Tibial artery (tissue), 4 donors: Measurements from ENCODE around the gene HNRNPUL1.
A peak's percentile ranks its signal among the peaks of the same experiment; 100 is the strongest.
"Not testable (repeated sequence)": the region's sequence is repeated elsewhere in the genome, so short reads cannot be mapped to it uniquely, and the experiment has no call there.

Experiments used
- DNase-seq, 2 donors: peaks; one replicate each; pipeline ENCODE4 v3.0.0-alpha.2; 2019
- H3K27ac ChIP-seq, 2 donors: fragments of 200-600 bp; sonication (generic) in 1 of 2; 1 replicate in 1 of 2; 2 replicates in 1 of 2; pipeline ENCODE4 v1.5.1; 2018 to 2019; ENCODE audit warnings: mild to moderate bottlenecking in 1 of 2
- H3K27me3 ChIP-seq, 2 donors: fragments of 200-600 bp; sonication (generic) in 1 of 2; one replicate each; pipeline versions ENCODE4 v1.5.1 to v1.6.0; 2016 to 2019
- H3K36me3 ChIP-seq, 3 donors: fragments of 200-600 bp; sonication (generic) in 2 of 3; one replicate each; pipeline ENCODE4 v1.5.1; 2016 to 2019; ENCODE audit warnings: mild to moderate bottlenecking in 2 of 3
- H3K4me1 ChIP-seq, 4 donors: fragments of 200-600 bp; sonication (generic) in 2 of 4; 1 replicate in 3 of 4; 2 replicates in 1 of 4; pipeline ENCODE4 v1.5.1; 2016 to 2019
- H3K4me3 ChIP-seq, 2 donors: fragments of 200-600 bp; sonication (generic) in 1 of 2; 1 replicate in 1 of 2; 2 replicates in 1 of 2; pipeline ENCODE4 v1.5.1; 2018 to 2019; ENCODE audit warnings: mild to moderate bottlenecking in 2 of 2
- H3K9me3 ChIP-seq, 3 donors: fragments of 200-600 bp; sonication (generic) in 1 of 3; one replicate each; pipeline ENCODE4 v1.5.1; 2016 to 2019
- CTCF ChIP-seq, 2 experiments: fragments of 200-600 bp in 1 of 2; fragments of 450-650 bp in 1 of 2; IDR thresholded peaks; one replicate each; pipeline ENCODE4 v1.5.1; 2017 to 2019; ENCODE audit warnings: antibody characterized with exemption in 2 of 2, mild to moderate bottlenecking in 1 of 2, moderate library complexity in 1 of 2
- intact Hi-C: fragments of 100-400 bp; cut with DNase I; formaldehyde crosslinking; loops from one replicate; pipeline ENCODE4 v1.15.0; 2023; ENCODE audit warnings: low total_unique reads

Gene HNRNPUL1

GRCh38 chr19:41339936-41340335, 75.8 kb downstream of the HNRNPUL1 start:
- Histone ChIP-seq H3K27me3 (no peaks in the 10 kb centered on the region), H3K36me3 (peaks cover 29 to 80% (median 71%) of the 10 kb centered on the region in 3 donors), H3K4me3 (no peak overlapping the region), H3K27ac (no peak overlapping the region), H3K4me1 (no peaks in the 10 kb centered on the region), H3K9me3 (no peaks in the 10 kb centered on the region)
- TF ChIP-seq CTCF (IDR thresholded peaks at IDR 0.05), result no peak
- no peak for DNase-seq
- intact Hi-C loops, result no loop called here

GRCh38 chr19:41341669-41342490, 77.7 kb downstream of the HNRNPUL1 start:
- no peak overlapping the region for H3K4me3 ChIP-seq
- H3K9me3 ChIP-seq, result no peaks in the 10 kb centered on the region
- no peak for DNase-seq
- H3K27me3 ChIP-seq, result no peaks in the 10 kb centered on the region
- H3K36me3 ChIP-seq, result peaks cover 34 to 85% (median 82%) of the 10 kb centered on the region in 3 donors
- TF ChIP-seq CTCF (IDR thresholded peaks at IDR 0.05), result no peak
- intact Hi-C loops, result no loop called here
- no peak overlapping the region for H3K27ac ChIP-seq
- H3K4me1 ChIP-seq, result no peaks in the 10 kb centered on the region

GRCh38 chr19:41344162-41344561, 80.0 kb downstream of the HNRNPUL1 start:
- TF ChIP-seq CTCF (IDR thresholded peaks at IDR 0.05), result no peak
- H3K4me3 ChIP-seq, result no peak overlapping the region
- H3K36me3 ChIP-seq, result peaks cover 31 to 80% (median 77%) of the 10 kb centered on the region in 3 donors
- H3K27me3 ChIP-seq, result no peaks in the 10 kb centered on the region
- H3K4me1 ChIP-seq, result no peaks in the 10 kb centered on the region
- DNase-seq, result no peak
- intact Hi-C loops, result no loop called here
- H3K9me3 ChIP-seq, result no peaks in the 10 kb centered on the region
- H3K27ac ChIP-seq, result no peak overlapping the region

- H3K36me3 ChIP-seq, result peaks cover 26 to 59% (median 58%) of the 10 kb centered on the region in 3 donors
Observed at GRCh38 chr19:41346916-41347315, 82.7 kb downstream of the HNRNPUL1 start.

GRCh38 chr19:41350735-41351338, 86.7 kb downstream of the HNRNPUL1 start:
- Histone ChIP-seq H3K36me3 (peaks cover 0 to 23% (median 23%) of the 10 kb centered on the region in 3 donors), H3K4me1 (peaks cover 0 to 35% (median 16%) of the 10 kb centered on the region in 4 donors), H3K9me3 (no peaks in the 10 kb centered on the region), H3K27ac (peak overlapping the region; percentile 89), H3K27me3 (no peaks in the 10 kb centered on the region), H3K4me3 (peak overlapping the region; percentile 83 to 96)
- no peak for DNase-seq
- no peak for TF ChIP-seq CTCF (IDR thresholded peaks at IDR 0.05)
- intact Hi-C loops, result loop anchor here (5.0 kb wide), 1 partner anchor 39 kb away; the partner anchor contains the start of gene CCDC97

More at GRCh38 chr19:41346916-41347315, 82.7 kb downstream of the HNRNPUL1 start:
- H3K27me3 ChIP-seq, H3K9me3 ChIP-seq, H3K27ac ChIP-seq, H3K4me3 ChIP-seq, intact Hi-C loops, DNase-seq: not testable (repeated sequence)
- peaks cover 0 to 15% (median 11%) of the 10 kb centered on the region in 4 donors for H3K4me1 ChIP-seq
